HEK293 (cell line): Measurements from ENCODE around the gene SBK1.

ENCODE experiments used
- GLIS2 ChIP-seq: fragments of 450-650 bp; formaldehyde crosslinking; IDR thresholded peaks from 2 replicates; pipeline ENCODE4 v1.5.1; 2016; ENCODE audit warnings: missing biosample characterization, missing genetic modification characterization
- KLF16 ChIP-seq: fragments of 450-650 bp; formaldehyde crosslinking; IDR thresholded peaks from 2 replicates; pipeline ENCODE4 v1.5.1; 2017; ENCODE audit warnings: missing biosample characterization, missing genetic modification characterization
- MEIS1 ChIP-seq: sonication (generic); formaldehyde crosslinking; IDR thresholded peaks from 2 replicates; pipeline ENCODE4 v1.8.1; 2022; ENCODE audit warnings: missing genetic modification reagents, mild to moderate bottlenecking, borderline replicate concordance
- SALL2 ChIP-seq: fragments of 450-650 bp; formaldehyde crosslinking; IDR thresholded peaks from 2 replicates; pipeline ENCODE4 v1.5.0; 2017; ENCODE audit warnings: missing biosample characterization, mild to moderate bottlenecking, missing genetic modification characterization, borderline replicate concordance
- SCRT1 ChIP-seq: fragments of 450-650 bp; formaldehyde crosslinking; IDR thresholded peaks from 2 replicates; pipeline ENCODE4 v1.5.1; 2016; ENCODE audit warnings: missing biosample characterization, missing genetic modification characterization, borderline replicate concordance
- SP3 ChIP-seq: fragments of 450-650 bp; formaldehyde crosslinking; IDR thresholded peaks from 2 replicates; pipeline ENCODE4 v1.5.1; 2016; ENCODE audit warnings: missing biosample characterization, missing genetic modification characterization
- YY1 ChIP-seq: fragments of 450-650 bp; formaldehyde crosslinking; IDR thresholded peaks from 2 replicates; pipeline ENCODE4 v1.5.1; 2018; ENCODE audit warnings: missing biosample characterization, missing genetic modification characterization
- ZBTB17 ChIP-seq: fragments of 450-650 bp; formaldehyde crosslinking; IDR thresholded peaks from 2 replicates; pipeline ENCODE4 v1.5.1; 2016; ENCODE audit warnings: missing biosample characterization, missing genetic modification characterization
- ZIC2 ChIP-seq: fragments of 450-650 bp; formaldehyde crosslinking; IDR thresholded peaks from 2 replicates; pipeline ENCODE4 v1.5.1; 2016; ENCODE audit warnings: missing biosample characterization, missing genetic modification characterization
- ZNF10 ChIP-seq: fragments of 450-650 bp; formaldehyde crosslinking; IDR thresholded peaks from 2 replicates; pipeline ENCODE4 v1.5.1; 2017; ENCODE audit warnings: missing biosample characterization, missing genetic modification characterization
- ZNF114 ChIP-seq: fragments of 450-650 bp; formaldehyde crosslinking; IDR thresholded peaks from 2 replicates; pipeline ENCODE4 v1.5.0; 2017; ENCODE audit warnings: missing biosample characterization, missing genetic modification characterization
- ZNF184 ChIP-seq: fragments of 450-650 bp; IDR thresholded peaks from 2 replicates; pipeline ENCODE4 v1.5.1; 2018; ENCODE audit warnings: missing biosample characterization, mild to moderate bottlenecking, missing genetic modification characterization
- ZNF311 ChIP-seq: fragments of 450-650 bp; formaldehyde crosslinking; IDR thresholded peaks from 2 replicates; pipeline ENCODE4 v1.5.1; 2017; ENCODE audit warnings: missing biosample characterization, missing genetic modification characterization, borderline replicate concordance
- ZNF549 ChIP-seq: fragments of 450-650 bp; IDR thresholded peaks from 2 replicates; pipeline ENCODE4 v1.5.1; 2018; ENCODE audit warnings: missing biosample characterization, missing genetic modification characterization, mild to moderate bottlenecking, inconsistent platforms, moderate library complexity
- ZNF621 ChIP-seq: fragments of 450-650 bp; formaldehyde crosslinking; IDR thresholded peaks from 2 replicates; pipeline ENCODE4 v1.5.1; 2017; ENCODE audit warnings: missing biosample characterization, missing genetic modification characterization
- ZNF624 ChIP-seq: fragments of 450-650 bp; formaldehyde crosslinking; IDR thresholded peaks from 2 replicates; pipeline ENCODE4 v1.5.1; 2017; ENCODE audit warnings: missing biosample characterization, missing genetic modification characterization
- ZNF654 ChIP-seq: fragments of 450-650 bp; formaldehyde crosslinking; IDR thresholded peaks from 2 replicates; pipeline ENCODE4 v1.5.1; 2016; ENCODE audit warnings: low read depth, missing biosample characterization, missing genetic modification characterization
- ZNF664 ChIP-seq: fragments of 450-650 bp; formaldehyde crosslinking; IDR thresholded peaks from 2 replicates; pipeline ENCODE4 v1.5.1; 2016; ENCODE audit warnings: missing biosample characterization, missing genetic modification characterization
- ZNF768 ChIP-seq: fragments of 450-650 bp; formaldehyde crosslinking; IDR thresholded peaks from 2 replicates; pipeline ENCODE4 v1.5.1; 2018; ENCODE audit warnings: missing biosample characterization, mild to moderate bottlenecking, missing genetic modification characterization
- ZNF777 ChIP-seq: fragments of 450-650 bp; formaldehyde crosslinking; IDR thresholded peaks from 2 replicates; pipeline ENCODE4 v1.5.1; 2017; ENCODE audit warnings: missing biosample characterization, missing genetic modification characterization, borderline replicate concordance
- TF ChIP-seq, protein P1 (sequence below): fragments of 450-650 bp; formaldehyde crosslinking; IDR thresholded peaks from 2 replicates; pipeline ENCODE4; 2016; ENCODE audit warnings: missing biosample characterization, missing genetic modification characterization
- TF ChIP-seq, protein P2 (sequence below): fragments of 450-650 bp; formaldehyde crosslinking; IDR thresholded peaks from 2 replicates; pipeline ENCODE4 v1.5.1; 2016; ENCODE audit warnings: missing biosample characterization, missing genetic modification characterization
- TF ChIP-seq, protein P3 (sequence below): fragments of 450-650 bp; formaldehyde crosslinking; conservative IDR thresholded peaks from 2 replicates; pipeline ENCODE4 v1.5.1; 2016; ENCODE audit warnings: low read depth, missing biosample characterization, missing genetic modification characterization
- TF ChIP-seq, protein P4 (sequence below): fragments of 450-650 bp; formaldehyde crosslinking; IDR thresholded peaks from 2 replicates; pipeline ENCODE4 v1.5.1; 2016; ENCODE audit warnings: missing biosample characterization, missing genetic modification characterization
- TF ChIP-seq, protein P5 (sequence below): IDR thresholded peaks from 2 replicates; pipeline ENCODE4 v1.6.1; 2011; ENCODE audit warnings: mild to moderate bottlenecking, low read depth, low read length, borderline replicate concordance
- TF ChIP-seq, protein P6 (sequence below): fragments of 450-650 bp; formaldehyde crosslinking; IDR thresholded peaks from 2 replicates; pipeline ENCODE4 v1.5.1; 2017; ENCODE audit warnings: missing biosample characterization, missing genetic modification characterization
- TF ChIP-seq, protein P7 (sequence below): fragments of 450-650 bp; formaldehyde crosslinking; IDR thresholded peaks from 2 replicates; pipeline ENCODE4 v1.5.1; 2016; ENCODE audit warnings: missing biosample characterization, missing genetic modification characterization

Gene SBK1

DNA sequence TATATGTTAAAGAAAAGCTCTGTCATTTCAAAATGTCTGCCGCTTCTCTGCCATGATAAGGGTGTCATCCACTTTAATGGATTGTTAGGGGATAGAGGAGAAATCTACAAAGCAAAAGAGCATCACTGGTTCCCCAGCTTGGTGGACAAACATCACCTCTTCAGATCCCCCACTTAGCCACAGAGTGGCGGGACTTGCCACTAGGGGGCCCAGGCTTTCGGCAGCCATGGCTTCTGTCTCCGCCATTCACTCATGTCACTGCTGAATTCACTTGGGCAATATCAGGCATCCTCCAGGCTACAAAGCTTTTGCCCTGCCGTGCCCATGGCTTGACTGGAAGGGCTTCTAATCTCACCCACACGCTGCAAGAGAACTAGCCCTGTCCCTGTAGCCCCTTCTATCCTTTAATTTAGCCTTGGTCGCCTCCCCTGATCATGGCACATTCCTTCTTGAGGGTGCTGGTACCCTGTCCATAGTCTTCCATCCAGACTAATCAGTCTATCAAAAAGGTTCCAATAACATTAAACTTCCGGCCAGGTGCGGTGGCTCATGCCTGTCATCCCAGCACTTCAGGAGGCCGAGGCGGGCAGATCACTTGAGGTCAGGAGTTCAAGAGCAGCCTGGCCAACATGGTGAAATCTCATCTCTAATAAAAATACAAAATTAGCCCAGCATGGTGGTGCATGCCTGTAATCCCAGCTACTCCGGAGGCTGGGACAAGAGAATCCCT is 34.7 kb downstream of the SBK1 start (continued):
- TF ChIP-seq ZBTB17: peak; percentile 34; the same call in 1 of the 2 replicates
- TF ChIP-seq KLF16: no peak
- TF ChIP-seq MEIS1 (CRISPR knock-in tag): no peak
- 0 out of 2 replicates have a peak, but pooled peaks have one; percentile 9 for TF ChIP-seq ZNF10 (tag by site-specific recombination)
- TF ChIP-seq, protein P1, sequence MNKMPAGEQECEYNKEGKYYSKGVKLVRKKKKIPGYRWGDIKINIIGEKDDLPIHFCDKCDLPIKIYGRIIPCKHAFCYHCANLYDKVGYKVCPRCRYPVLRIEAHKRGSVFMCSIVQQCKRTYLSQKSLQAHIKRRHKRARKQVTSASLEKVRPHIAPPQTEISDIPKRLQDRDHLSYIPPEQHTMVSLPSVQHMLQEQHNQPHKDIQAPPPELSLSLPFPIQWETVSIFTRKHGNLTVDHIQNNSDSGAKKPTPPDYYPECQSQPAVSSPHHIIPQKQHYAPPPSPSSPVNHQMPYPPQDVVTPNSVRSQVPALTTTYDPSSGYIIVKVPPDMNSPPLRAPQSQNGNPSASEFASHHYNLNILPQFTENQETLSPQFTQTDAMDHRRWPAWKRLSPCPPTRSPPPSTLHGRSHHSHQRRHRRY: no peak
- no peak for TF ChIP-seq ZNF777
- TF ChIP-seq ZNF654 (tag by site-specific recombination): peak; percentile 46
- TF ChIP-seq ZNF664: no peak
- TF ChIP-seq, protein P2, sequence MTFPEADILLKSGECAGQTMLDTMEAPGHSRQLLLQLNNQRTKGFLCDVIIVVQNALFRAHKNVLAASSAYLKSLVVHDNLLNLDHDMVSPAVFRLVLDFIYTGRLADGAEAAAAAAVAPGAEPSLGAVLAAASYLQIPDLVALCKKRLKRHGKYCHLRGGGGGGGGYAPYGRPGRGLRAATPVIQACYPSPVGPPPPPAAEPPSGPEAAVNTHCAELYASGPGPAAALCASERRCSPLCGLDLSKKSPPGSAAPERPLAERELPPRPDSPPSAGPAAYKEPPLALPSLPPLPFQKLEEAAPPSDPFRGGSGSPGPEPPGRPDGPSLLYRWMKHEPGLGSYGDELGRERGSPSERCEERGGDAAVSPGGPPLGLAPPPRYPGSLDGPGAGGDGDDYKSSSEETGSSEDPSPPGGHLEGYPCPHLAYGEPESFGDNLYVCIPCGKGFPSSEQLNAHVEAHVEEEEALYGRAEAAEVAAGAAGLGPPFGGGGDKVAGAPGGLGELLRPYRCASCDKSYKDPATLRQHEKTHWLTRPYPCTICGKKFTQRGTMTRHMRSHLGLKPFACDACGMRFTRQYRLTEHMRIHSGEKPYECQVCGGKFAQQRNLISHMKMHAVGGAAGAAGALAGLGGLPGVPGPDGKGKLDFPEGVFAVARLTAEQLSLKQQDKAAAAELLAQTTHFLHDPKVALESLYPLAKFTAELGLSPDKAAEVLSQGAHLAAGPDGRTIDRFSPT: no peak
- no peak for TF ChIP-seq SALL2 (tag by site-specific recombination)
- peak; percentile 75 for TF ChIP-seq YY1 (tag by site-specific recombination)
- no peak for TF ChIP-seq SP3 (tag by site-specific recombination)
- no peak for TF ChIP-seq GLIS2 (tag by site-specific recombination)
- TF ChIP-seq ZNF621 (tag by site-specific recombination): no peak
- no peak for TF ChIP-seq SCRT1 (tag by site-specific recombination)
- no peak for TF ChIP-seq ZNF311 (tag by site-specific recombination)
- TF ChIP-seq, protein P3, sequence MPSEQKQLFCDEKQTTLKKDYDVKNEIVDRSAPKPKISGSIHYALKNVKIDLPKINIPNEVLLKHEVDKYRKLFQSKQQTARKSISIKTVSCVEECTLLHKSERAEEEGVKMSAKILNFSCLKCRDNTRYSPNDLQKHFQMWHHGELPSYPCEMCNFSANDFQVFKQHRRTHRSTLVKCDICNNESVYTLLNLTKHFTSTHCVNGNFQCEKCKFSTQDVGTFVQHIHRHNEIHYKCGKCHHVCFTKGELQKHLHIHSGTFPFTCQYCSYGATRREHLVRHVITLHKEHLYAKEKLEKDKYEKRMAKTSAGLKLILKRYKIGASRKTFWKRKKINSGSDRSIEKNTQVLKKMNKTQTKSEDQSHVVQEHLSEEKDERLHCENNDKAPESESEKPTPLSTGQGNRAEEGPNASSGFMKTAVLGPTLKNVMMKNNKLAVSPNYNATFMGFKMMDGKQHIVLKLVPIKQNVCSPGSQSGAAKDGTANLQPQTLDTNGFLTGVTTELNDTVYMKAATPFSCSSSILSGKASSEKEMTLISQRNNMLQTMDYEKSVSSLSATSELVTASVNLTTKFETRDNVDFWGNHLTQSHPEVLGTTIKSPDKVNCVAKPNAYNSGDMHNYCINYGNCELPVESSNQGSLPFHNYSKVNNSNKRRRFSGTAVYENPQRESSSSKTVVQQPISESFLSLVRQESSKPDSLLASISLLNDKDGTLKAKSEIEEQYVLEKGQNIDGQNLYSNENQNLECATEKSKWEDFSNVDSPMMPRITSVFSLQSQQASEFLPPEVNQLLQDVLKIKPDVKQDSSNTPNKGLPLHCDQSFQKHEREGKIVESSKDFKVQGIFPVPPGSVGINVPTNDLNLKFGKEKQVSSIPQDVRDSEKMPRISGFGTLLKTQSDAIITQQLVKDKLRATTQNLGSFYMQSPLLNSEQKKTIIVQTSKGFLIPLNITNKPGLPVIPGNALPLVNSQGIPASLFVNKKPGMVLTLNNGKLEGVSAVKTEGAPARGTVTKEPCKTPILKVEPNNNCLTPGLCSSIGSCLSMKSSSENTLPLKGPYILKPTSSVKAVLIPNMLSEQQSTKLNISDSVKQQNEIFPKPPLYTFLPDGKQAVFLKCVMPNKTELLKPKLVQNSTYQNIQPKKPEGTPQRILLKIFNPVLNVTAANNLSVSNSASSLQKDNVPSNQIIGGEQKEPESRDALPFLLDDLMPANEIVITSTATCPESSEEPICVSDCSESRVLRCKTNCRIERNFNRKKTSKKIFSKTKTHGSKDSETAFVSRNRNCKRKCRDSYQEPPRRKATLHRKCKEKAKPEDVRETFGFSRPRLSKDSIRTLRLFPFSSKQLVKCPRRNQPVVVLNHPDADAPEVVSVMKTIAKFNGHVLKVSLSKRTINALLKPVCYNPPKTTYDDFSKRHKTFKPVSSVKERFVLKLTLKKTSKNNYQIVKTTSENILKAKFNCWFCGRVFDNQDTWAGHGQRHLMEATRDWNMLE (tag by site-specific recombination): no peak
- TF ChIP-seq, protein P4, sequence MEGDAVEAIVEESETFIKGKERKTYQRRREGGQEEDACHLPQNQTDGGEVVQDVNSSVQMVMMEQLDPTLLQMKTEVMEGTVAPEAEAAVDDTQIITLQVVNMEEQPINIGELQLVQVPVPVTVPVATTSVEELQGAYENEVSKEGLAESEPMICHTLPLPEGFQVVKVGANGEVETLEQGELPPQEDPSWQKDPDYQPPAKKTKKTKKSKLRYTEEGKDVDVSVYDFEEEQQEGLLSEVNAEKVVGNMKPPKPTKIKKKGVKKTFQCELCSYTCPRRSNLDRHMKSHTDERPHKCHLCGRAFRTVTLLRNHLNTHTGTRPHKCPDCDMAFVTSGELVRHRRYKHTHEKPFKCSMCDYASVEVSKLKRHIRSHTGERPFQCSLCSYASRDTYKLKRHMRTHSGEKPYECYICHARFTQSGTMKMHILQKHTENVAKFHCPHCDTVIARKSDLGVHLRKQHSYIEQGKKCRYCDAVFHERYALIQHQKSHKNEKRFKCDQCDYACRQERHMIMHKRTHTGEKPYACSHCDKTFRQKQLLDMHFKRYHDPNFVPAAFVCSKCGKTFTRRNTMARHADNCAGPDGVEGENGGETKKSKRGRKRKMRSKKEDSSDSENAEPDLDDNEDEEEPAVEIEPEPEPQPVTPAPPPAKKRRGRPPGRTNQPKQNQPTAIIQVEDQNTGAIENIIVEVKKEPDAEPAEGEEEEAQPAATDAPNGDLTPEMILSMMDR (tag by site-specific recombination): peak; percentile 49; the same call in 1 of the 2 replicates
- no peak for TF ChIP-seq ZNF768 (tag by site-specific recombination)
- no peak for TF ChIP-seq ZNF114 (tag by site-specific recombination)
- TF ChIP-seq ZNF184: no peak
- TF ChIP-seq, protein P5, sequence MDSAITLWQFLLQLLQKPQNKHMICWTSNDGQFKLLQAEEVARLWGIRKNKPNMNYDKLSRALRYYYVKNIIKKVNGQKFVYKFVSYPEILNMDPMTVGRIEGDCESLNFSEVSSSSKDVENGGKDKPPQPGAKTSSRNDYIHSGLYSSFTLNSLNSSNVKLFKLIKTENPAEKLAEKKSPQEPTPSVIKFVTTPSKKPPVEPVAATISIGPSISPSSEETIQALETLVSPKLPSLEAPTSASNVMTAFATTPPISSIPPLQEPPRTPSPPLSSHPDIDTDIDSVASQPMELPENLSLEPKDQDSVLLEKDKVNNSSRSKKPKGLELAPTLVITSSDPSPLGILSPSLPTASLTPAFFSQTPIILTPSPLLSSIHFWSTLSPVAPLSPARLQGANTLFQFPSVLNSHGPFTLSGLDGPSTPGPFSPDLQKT: no peak
- TF ChIP-seq, protein P6, sequence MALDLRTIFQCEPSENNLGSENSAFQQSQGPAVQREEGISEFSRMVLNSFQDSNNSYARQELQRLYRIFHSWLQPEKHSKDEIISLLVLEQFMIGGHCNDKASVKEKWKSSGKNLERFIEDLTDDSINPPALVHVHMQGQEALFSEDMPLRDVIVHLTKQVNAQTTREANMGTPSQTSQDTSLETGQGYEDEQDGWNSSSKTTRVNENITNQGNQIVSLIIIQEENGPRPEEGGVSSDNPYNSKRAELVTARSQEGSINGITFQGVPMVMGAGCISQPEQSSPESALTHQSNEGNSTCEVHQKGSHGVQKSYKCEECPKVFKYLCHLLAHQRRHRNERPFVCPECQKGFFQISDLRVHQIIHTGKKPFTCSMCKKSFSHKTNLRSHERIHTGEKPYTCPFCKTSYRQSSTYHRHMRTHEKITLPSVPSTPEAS (tag by site-specific recombination): no peak
- no peak for TF ChIP-seq ZNF549 (tag by site-specific recombination)
- TF ChIP-seq, protein P7, sequence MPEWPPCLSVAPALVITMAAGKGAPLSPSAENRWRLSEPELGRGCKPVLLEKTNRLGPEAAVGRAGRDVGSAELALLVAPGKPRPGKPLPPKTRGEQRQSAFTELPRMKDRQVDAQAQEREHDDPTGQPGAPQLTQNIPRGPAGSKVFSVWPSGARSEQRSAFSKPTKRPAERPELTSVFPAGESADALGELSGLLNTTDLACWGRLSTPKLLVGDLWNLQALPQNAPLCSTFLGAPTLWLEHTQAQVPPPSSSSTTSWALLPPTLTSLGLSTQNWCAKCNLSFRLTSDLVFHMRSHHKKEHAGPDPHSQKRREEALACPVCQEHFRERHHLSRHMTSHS (tag by site-specific recombination): no peak
- TF ChIP-seq ZNF624 (tag by site-specific recombination): no peak
- no peak for TF ChIP-seq ZIC2 (tag by site-specific recombination)
